CD14-positive monocyte (primary cell): ENCODE data around the gene LIN7B. TPM values are rescaled to one million over a fixed set of nuclear protein-coding genes. Genes with fewer than 3 reads are reported as not detected.

ENCODE experiments used
- DNase-seq, 3 donors: peaks; one replicate each; pipeline ENCODE4 v3.0.0-alpha.2; 2011 to 2022
- H2AFZ ChIP-seq: 2 replicates; pipeline ENCODE4 v1.6.0; 2012; ENCODE audit warnings: mild to moderate bottlenecking, low read depth, low read length, inconsistent platforms; ENCODE audit not compliant: insufficient read depth, poor library complexity, severe bottlenecking
- H3K27ac ChIP-seq, 2 donors: 1 replicate in 1 of 2; 2 replicates in 1 of 2; pipeline ENCODE4 v1.5.1; 2012 to 2013; ENCODE audit warnings: low read length in 2 of 2, control low read depth in 1 of 2, inconsistent platforms in 1 of 2, low read depth in 1 of 2, mild to moderate bottlenecking in 1 of 2
- H3K27me3 ChIP-seq, 2 donors: one replicate each; pipeline versions ENCODE4 v1.6.0 to v1.6.1; 2011 to 2013; ENCODE audit warnings: low read length in 2 of 2; ENCODE audit not compliant: control insufficient read depth in 2 of 2, insufficient read depth in 2 of 2
- H3K36me3 ChIP-seq, 2 donors: replicated peaks in 1 of 2; 1 replicate in 1 of 2; 2 replicates in 1 of 2; pipeline versions ENCODE4 v1.5.1 to v1.6.1; 2012 to 2013; ENCODE audit warnings: low read length in 2 of 2, control low read depth in 1 of 2, inconsistent platforms in 1 of 2, mild to moderate bottlenecking in 1 of 2; ENCODE audit not compliant: insufficient read depth in 2 of 2, control insufficient read depth in 1 of 2
- H3K4me1 ChIP-seq, 2 donors: 1 replicate in 1 of 2; 2 replicates in 1 of 2; pipeline versions ENCODE4 v1.5.1 to v1.6.1; 2012 to 2013; ENCODE audit warnings: low read length in 2 of 2, control low read depth in 1 of 2, inconsistent platforms in 1 of 2, mild to moderate bottlenecking in 1 of 2, moderate library complexity in 1 of 2; ENCODE audit not compliant: insufficient read depth in 2 of 2, control insufficient read depth in 1 of 2
- H3K4me2 ChIP-seq: replicated peaks from 2 replicates; pipeline ENCODE3; 2012; ENCODE audit warnings: low read length, moderate library complexity, mild to moderate bottlenecking; ENCODE audit not compliant: poor library complexity, severe bottlenecking; ENCODE audit errors: extremely low read depth
- H3K4me3 ChIP-seq, 3 experiments: fragments of 200-600 bp in 1 of 3; sonication (generic) in 1 of 3; replicated peaks in 1 of 3; 1 replicate in 2 of 3; 2 replicates in 1 of 3; pipeline ENCODE4 v1.5.1; 2011 to 2013; ENCODE audit warnings: low read length in 3 of 3, mild to moderate bottlenecking in 3 of 3, control low read depth in 2 of 3, low read depth in 2 of 3, inconsistent platforms in 1 of 3, moderate library complexity in 1 of 3
- H3K79me2 ChIP-seq: 2 replicates; pipeline ENCODE4 v1.6.0; 2012; ENCODE audit warnings: mild to moderate bottlenecking, control low read depth, inconsistent platforms, low read length, moderate library complexity; ENCODE audit not compliant: insufficient read depth
- H3K9ac ChIP-seq: 2 replicates; pipeline ENCODE4 v1.6.0; 2017; ENCODE audit warnings: low read length, mild to moderate bottlenecking; ENCODE audit not compliant: insufficient read depth, poor library complexity, severe bottlenecking
- H3K9me3 ChIP-seq, 2 donors: replicated peaks in 1 of 2; 1 replicate in 1 of 2; 2 replicates in 1 of 2; pipeline versions ENCODE4 v1.5.1 to v1.6.1; 2012 to 2013; ENCODE audit warnings: low read length in 2 of 2, control low read depth in 1 of 2; ENCODE audit not compliant: control insufficient read depth in 1 of 2, insufficient read depth in 1 of 2
- H4K20me1 ChIP-seq: 2 replicates; pipeline ENCODE4 v1.6.0; 2012; ENCODE audit warnings: mild to moderate bottlenecking, low read length, control low read depth, moderate library complexity; ENCODE audit not compliant: insufficient read depth
- H3K27ac Mint-ChIP-seq, 7 donors: one replicate each; pipeline ENCODE4 v1.8.0; 2020; ENCODE audit warnings: mild to moderate bottlenecking in 7 of 7, mixed read lengths in 7 of 7, moderate library complexity in 6 of 7, inconsistent platforms in 2 of 7
- H3K27me3 Mint-ChIP-seq, 3 donors: one replicate each; pipeline ENCODE4 v1.8.0; 2021 to 2022; ENCODE audit warnings: low read depth in 3 of 3, mild to moderate bottlenecking in 3 of 3, mixed read lengths in 3 of 3, moderate library complexity in 3 of 3, inconsistent platforms in 1 of 3
- H3K36me3 Mint-ChIP-seq, 2 donors: one replicate each; pipeline ENCODE4 v1.8.0; 2020; ENCODE audit warnings: mixed read lengths in 2 of 2, inconsistent platforms in 1 of 2, mild to moderate bottlenecking in 1 of 2
- H3K4me1 Mint-ChIP-seq: one replicate; pipeline ENCODE4 v1.8.0; 2020; ENCODE audit warnings: mild to moderate bottlenecking, mixed read lengths
- H3K4me3 Mint-ChIP-seq, 2 donors: one replicate each; pipeline ENCODE4 v1.8.0; 2020; ENCODE audit warnings: mild to moderate bottlenecking in 2 of 2, mixed read lengths in 2 of 2, moderate library complexity in 1 of 2
- H3K9me3 Mint-ChIP-seq, 7 donors: one replicate each; pipeline ENCODE4 v1.8.0; 2020 to 2022; ENCODE audit warnings: mixed read lengths in 7 of 7, mild to moderate bottlenecking in 6 of 7, moderate library complexity in 6 of 7, inconsistent platforms in 2 of 7
- WGBS: methylation state at CpG from one replicate; pipeline ENCODE4 v1.1.5; 2013; ENCODE audit warnings: missing lambda C conversion rate; ENCODE audit not compliant: insufficient coverage; 5-methylcytosine and 5-hydroxymethylcytosine counted together
- intact Hi-C, 2 donors: fragments of 100-400 bp; cut with micrococcal nuclease; formaldehyde crosslinking; loops; one replicate each; pipeline versions ENCODE4 v1.15.0 to v1.15.1; 2023
- polyA plus RNA-seq, 3 donors: library from polyadenylated mRNA; depleted of rRNA in 1 of 3; unstranded in 2 of 3; stranded (reverse) in 1 of 3; fragments of 300-500 nt in 2 of 3; fragments of >200 nt in 1 of 3; fragmentation: Illumina TruSeq in 2 of 3; gene quantifications; 1 replicate in 2 of 3; 2 replicates in 1 of 3; pipeline ENCODE4 v1.2.3, GENCODE V29; 2012 to 2021
- TF ChIP-seq, protein P1 (sequence below): fragments of 200-600 bp; IDR thresholded peaks from one replicate; pipeline ENCODE4 v1.8.0; 2022; ENCODE audit warnings: antibody characterized with exemption, mild to moderate bottlenecking

The LIN7B gene
- polyA plus RNA-seq, 3 donors, result 4.1 to 9.2 (median 4.2) TPM

DNA sequence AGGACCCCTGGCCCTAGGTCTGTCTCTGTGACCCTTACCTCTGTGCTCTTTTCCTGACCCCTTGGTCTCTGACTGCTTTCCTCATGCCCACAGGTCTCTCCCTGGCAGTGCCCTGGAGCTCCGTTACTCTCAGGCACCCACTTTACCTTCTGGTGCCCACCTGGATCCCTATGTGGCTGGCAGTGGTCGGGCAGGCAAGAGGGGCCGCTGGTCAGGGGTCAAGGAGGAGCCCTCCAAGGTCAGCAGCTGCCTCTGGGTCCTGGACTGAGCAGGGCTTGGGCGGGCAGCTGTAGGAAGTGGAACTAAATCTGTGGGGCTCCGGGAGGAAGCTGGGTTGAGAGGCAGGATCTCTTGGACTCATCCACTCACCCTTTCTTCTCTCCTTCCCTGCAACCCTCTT, 21.5 kb downstream of the LIN7B start:
- H3K27me3 Mint-ChIP-seq, result peaks cover 18 to 30% (median 26%) of the 10 kb centered on the region in 3 donors
- H3K4me3 Mint-ChIP-seq, result no peak overlapping the region
- WGBS, result no CpG with 5 or more reads among the region's 5 CpGs

DNA sequence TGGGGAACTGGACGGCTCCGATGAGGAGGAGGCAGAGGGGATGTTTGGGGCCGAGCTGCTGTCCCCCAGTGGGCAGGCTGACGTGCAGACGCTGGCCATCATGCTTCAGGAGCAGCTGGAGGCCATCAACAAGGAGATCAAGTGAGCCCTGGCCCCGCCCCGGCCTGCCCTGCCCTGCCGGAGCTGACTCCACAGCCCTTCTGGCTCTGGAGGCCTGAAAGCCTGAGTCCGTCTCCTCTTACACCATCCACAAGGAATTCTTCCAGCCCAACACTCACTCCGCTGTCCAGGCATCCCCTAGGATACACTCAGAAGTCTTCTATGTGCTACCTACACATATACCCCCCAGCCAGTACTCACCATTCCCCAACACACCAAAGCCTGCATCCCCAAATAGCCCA, 22.6 kb downstream of the LIN7B start:
- peaks cover 25% of the 10 kb centered on the region for H3K4me1 Mint-ChIP-seq
- 92% methylated on average over 8 of the region's 10 CpGs for WGBS

More for the DNA sequence above, 21.5 kb downstream of the LIN7B start:
- no peaks in the 10 kb centered on the region for H3K36me3 Mint-ChIP-seq
- Histone ChIP-seq H3K27me3 (peaks cover 0 to 17% of the 10 kb centered on the region in 2 donors), H3K9me3 (peaks cover 0 to 12% of the 10 kb centered on the region in 2 donors), H3K79me2 (no peaks in the 10 kb centered on the region), H3K27ac (no peak overlapping the region), H3K4me1 (peaks cover 15 to 27% of the 10 kb centered on the region in 2 donors), H3K4me2 (no peak overlapping the region), H4K20me1 (no peaks in the 10 kb centered on the region), H3K36me3 (no peaks in the 10 kb centered on the region), H3K9ac (no peak overlapping the region), H2AFZ (no peak overlapping the region), H3K4me3 (no peak overlapping the region)
- TF ChIP-seq, protein P1, sequence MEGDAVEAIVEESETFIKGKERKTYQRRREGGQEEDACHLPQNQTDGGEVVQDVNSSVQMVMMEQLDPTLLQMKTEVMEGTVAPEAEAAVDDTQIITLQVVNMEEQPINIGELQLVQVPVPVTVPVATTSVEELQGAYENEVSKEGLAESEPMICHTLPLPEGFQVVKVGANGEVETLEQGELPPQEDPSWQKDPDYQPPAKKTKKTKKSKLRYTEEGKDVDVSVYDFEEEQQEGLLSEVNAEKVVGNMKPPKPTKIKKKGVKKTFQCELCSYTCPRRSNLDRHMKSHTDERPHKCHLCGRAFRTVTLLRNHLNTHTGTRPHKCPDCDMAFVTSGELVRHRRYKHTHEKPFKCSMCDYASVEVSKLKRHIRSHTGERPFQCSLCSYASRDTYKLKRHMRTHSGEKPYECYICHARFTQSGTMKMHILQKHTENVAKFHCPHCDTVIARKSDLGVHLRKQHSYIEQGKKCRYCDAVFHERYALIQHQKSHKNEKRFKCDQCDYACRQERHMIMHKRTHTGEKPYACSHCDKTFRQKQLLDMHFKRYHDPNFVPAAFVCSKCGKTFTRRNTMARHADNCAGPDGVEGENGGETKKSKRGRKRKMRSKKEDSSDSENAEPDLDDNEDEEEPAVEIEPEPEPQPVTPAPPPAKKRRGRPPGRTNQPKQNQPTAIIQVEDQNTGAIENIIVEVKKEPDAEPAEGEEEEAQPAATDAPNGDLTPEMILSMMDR, result no peak
- H3K27ac Mint-ChIP-seq, result peak overlapping the region in 2 of 7 donors; percentile 37 to 53
- no peak for DNase-seq
- H3K9me3 Mint-ChIP-seq, result peaks cover 13 to 18% (median 15%) of the 10 kb centered on the region in 7 donors
- peaks cover 25% of the 10 kb centered on the region for H3K4me1 Mint-ChIP-seq
- intact Hi-C loops, result no loop called here

More for the DNA sequence above, 22.6 kb downstream of the LIN7B start:
- no peaks in the 10 kb centered on the region for H3K79me2 ChIP-seq
- Mint-ChIP-seq H3K27ac (no peak overlapping the region), H3K36me3 (no peaks in the 10 kb centered on the region), H3K4me3 (no peak overlapping the region), H3K9me3 (peaks cover 13 to 17% (median 13%) of the 10 kb centered on the region in 7 donors), H3K27me3 (peaks cover 20 to 30% (median 26%) of the 10 kb centered on the region in 3 donors)
- TF ChIP-seq, protein P1, result no peak
- peaks cover 15 to 27% of the 10 kb centered on the region in 2 donors for H3K4me1 ChIP-seq
- H3K9ac ChIP-seq, result no peak overlapping the region
- intact Hi-C loops, result no loop called here
- H3K27ac ChIP-seq, result no peak overlapping the region
- peaks cover 0 to 17% of the 10 kb centered on the region in 2 donors for H3K27me3 ChIP-seq
- peaks cover 0 to 12% of the 10 kb centered on the region in 2 donors for H3K9me3 ChIP-seq
- no peak overlapping the region for H3K4me3 ChIP-seq
- H4K20me1 ChIP-seq, result no peaks in the 10 kb centered on the region
- no peak overlapping the region for H3K4me2 ChIP-seq
- H2AFZ ChIP-seq, result no peak overlapping the region
- no peak for DNase-seq
- H3K36me3 ChIP-seq, result no peaks in the 10 kb centered on the region
